IMR-90 (cell line): ENCODE results near the gene SRPK1. TPM values are rescaled to one million over a fixed set of nuclear protein-coding genes. Genes with fewer than 3 reads are reported as not detected.

Experiments used
- ATAC-seq: fragments of 200-7000 bp; cut with Tn5 transposase; 2 replicates; pipeline ENCODE4 v1.9.1; 2020; ENCODE audit warnings: low read depth, mild to moderate bottlenecking, moderate library complexity
- BruUV-seq: library from RNA; stranded (reverse); fragments of 400-500 nt; replicated peaks from 2 replicates; lab custom pipeline; 2021; lab: Mats Ljungman, UMichigan
- CTCF ChIA-PET: fragments of 300-600 bp; formaldehyde crosslinking; extraction: SDS; loops from one replicate; lab custom pipeline; 2021; ENCODE audit warnings: antibody characterized with exemption; lab: Yijun Ruan, JAX
- POLR2A ChIA-PET: fragments of 300-600 bp; sonication (Branson Sonifier 250); formaldehyde crosslinking; loops from one replicate; lab custom pipeline; 2022; ENCODE audit warnings: antibody characterized with exemption; ENCODE audit not compliant: unreplicated experiment; lab: Charles Lee
- DNase-seq: peaks from one replicate; pipeline ENCODE4 v3.0.0; 2013
- H2AFZ ChIP-seq: replicated peaks from 2 replicates; pipeline ENCODE3; 2013; ENCODE audit warnings: low read length, mild to moderate bottlenecking; ENCODE audit not compliant: poor library complexity
- H2AK5ac ChIP-seq: 2 replicates; pipeline ENCODE4 v1.6.1; 2013; ENCODE audit warnings: low read depth, low read length, inconsistent platforms
- H2AK9ac ChIP-seq: replicated peaks from 2 replicates; pipeline ENCODE3; 2013; ENCODE audit warnings: mild to moderate bottlenecking, low read depth, low read length, moderate library complexity; ENCODE audit not compliant: poor library complexity
- H2BK120ac ChIP-seq: 2 replicates; pipeline ENCODE4 v1.6.1; 2013; ENCODE audit warnings: low read depth, low read length, inconsistent platforms
- H2BK15ac ChIP-seq: 3 replicates; pipeline ENCODE4 v1.6.1; 2013; ENCODE audit warnings: low read depth, low read length, inconsistent platforms
- H2BK20ac ChIP-seq: 2 replicates; pipeline ENCODE4 v1.6.1; 2013; ENCODE audit warnings: low read depth, mild to moderate bottlenecking, inconsistent platforms, low read length, moderate library complexity
- H2BK5ac ChIP-seq: 2 replicates; pipeline ENCODE4 v1.6.1; 2013; ENCODE audit warnings: mild to moderate bottlenecking, low read depth, low read length, inconsistent platforms; ENCODE audit not compliant: poor library complexity, severe bottlenecking
- H3K14ac ChIP-seq: replicated peaks from 2 replicates; pipeline ENCODE4 v1.6.1; 2013; ENCODE audit warnings: low read depth, low read length, inconsistent platforms
- H3K18ac ChIP-seq: 2 replicates; pipeline ENCODE4 v1.6.1; 2013; ENCODE audit warnings: low read depth, low read length, control low read depth
- H3K23ac ChIP-seq: 2 replicates; pipeline ENCODE4 v1.6.1; 2013; ENCODE audit warnings: low read depth, low read length, inconsistent platforms
- H3K27ac ChIP-seq: 2 replicates; pipeline ENCODE4 v1.5.1; 2013; ENCODE audit warnings: mild to moderate bottlenecking, control low read depth, low read length; ENCODE audit not compliant: insufficient read depth
- H3K27me3 ChIP-seq: 2 replicates; pipeline ENCODE4 v1.6.1; 2013; ENCODE audit warnings: low read length; ENCODE audit not compliant: control insufficient read depth, insufficient read depth
- H3K36me3 ChIP-seq: 2 replicates; pipeline ENCODE4 v1.6.1; 2013; ENCODE audit warnings: low read length, mixed read lengths; ENCODE audit not compliant: control insufficient read depth, insufficient read depth
- H3K4ac ChIP-seq: 2 replicates; pipeline ENCODE4 v1.6.1; 2013; ENCODE audit warnings: low read depth, low read length, inconsistent platforms
- H3K4me1 ChIP-seq: 2 replicates; pipeline ENCODE4 v1.6.1; 2013; ENCODE audit warnings: low read length, mixed read lengths; ENCODE audit not compliant: control insufficient read depth, insufficient read depth
- H3K4me2 ChIP-seq: 2 replicates; pipeline ENCODE4 v1.6.1; 2013; ENCODE audit warnings: low read depth, mild to moderate bottlenecking, control low read depth, low read length, moderate library complexity
- H3K4me3 ChIP-seq: 2 replicates; pipeline ENCODE4 v1.5.1; 2013; ENCODE audit warnings: low read depth, mild to moderate bottlenecking, control low read depth, low read length, moderate library complexity; ENCODE audit not compliant: insufficient read depth
- H3K56ac ChIP-seq: 2 replicates; pipeline ENCODE4 v1.6.1; 2013; ENCODE audit warnings: low read length, inconsistent platforms; ENCODE audit not compliant: insufficient read depth; ENCODE audit errors: extremely low read depth
- H3K79me1 ChIP-seq, 2 experiments: 2 replicates each; pipeline ENCODE4 v1.6.1; 2013; ENCODE audit warnings: low read length in 2 of 2, inconsistent platforms in 1 of 2, low read depth in 1 of 2
- H3K9ac ChIP-seq: 2 replicates; pipeline ENCODE4 v1.6.1; 2013; ENCODE audit warnings: low read depth, low read length, control low read depth
- H3K9me1 ChIP-seq: 2 replicates; pipeline ENCODE4 v1.6.1; 2013; ENCODE audit warnings: low read length, inconsistent platforms; ENCODE audit not compliant: insufficient read depth
- H3K9me3 ChIP-seq: 2 replicates; pipeline ENCODE4 v1.6.1; 2013; ENCODE audit warnings: low read length; ENCODE audit not compliant: control insufficient read depth, insufficient read depth
- H4K20me1 ChIP-seq: 2 replicates; pipeline ENCODE4 v1.6.1; 2013; ENCODE audit warnings: low read length, inconsistent platforms; ENCODE audit not compliant: insufficient read depth
- H4K5ac ChIP-seq: 2 replicates; pipeline ENCODE4 v1.6.1; 2013; ENCODE audit warnings: mild to moderate bottlenecking, low read depth, low read length, control low read depth
- H4K8ac ChIP-seq, 2 experiments: 2 replicates each; pipeline ENCODE4 v1.6.1; 2013; ENCODE audit warnings: low read depth in 2 of 2, low read length in 2 of 2, control low read depth in 1 of 2, inconsistent platforms in 1 of 2
- H4K91ac ChIP-seq: 2 replicates; pipeline ENCODE4 v1.6.1; 2013; ENCODE audit warnings: low read depth, low read length, inconsistent platforms; ENCODE audit not compliant: insufficient read depth
- BHLHE40 ChIP-seq: fragments of 150-350 bp; IDR thresholded peaks from 2 replicates; pipeline ENCODE4 v1.6.1; 2016; ENCODE audit warnings: mild to moderate bottlenecking, low read depth, low read length
- CEBPB ChIP-seq: IDR thresholded peaks from 2 replicates; pipeline ENCODE4 v1.6.1; 2012; ENCODE audit warnings: low read depth, low read length, improper control_type of control experiment
- CHD1 ChIP-seq: IDR thresholded peaks from 2 replicates; pipeline ENCODE4 v1.6.1; 2012; ENCODE audit warnings: low read depth, low read length, improper control_type of control experiment
- FOS ChIP-seq: fragments of 150-350 bp; IDR thresholded peaks from 2 replicates; pipeline ENCODE4 v1.6.1; 2016; ENCODE audit warnings: low read depth, low read length
- MAFK ChIP-seq: IDR thresholded peaks from 2 replicates; pipeline ENCODE4 v1.6.1; 2012; ENCODE audit warnings: low read depth, low read length, improper control_type of control experiment
- MAZ ChIP-seq: IDR thresholded peaks from 2 replicates; pipeline ENCODE4 v1.6.1; 2012; ENCODE audit warnings: low read depth, mild to moderate bottlenecking, low read length, improper control_type of control experiment, moderate library complexity, borderline replicate concordance
- MXI1 ChIP-seq: IDR thresholded peaks from 2 replicates; pipeline ENCODE4 v1.6.1; 2012; ENCODE audit warnings: low read depth, mild to moderate bottlenecking, low read length, moderate library complexity, borderline replicate concordance
- NFE2L2 ChIP-seq: fragments of 150-350 bp; IDR thresholded peaks from 2 replicates; pipeline ENCODE4 v1.6.1; 2016; ENCODE audit warnings: low read depth, mild to moderate bottlenecking, low read length
- POLR2A ChIP-seq: IDR thresholded peaks from 2 replicates; pipeline ENCODE4 v1.6.1; 2012; ENCODE audit warnings: mild to moderate bottlenecking, low read depth, low read length
- RAD21 ChIP-seq: IDR thresholded peaks from 2 replicates; pipeline ENCODE4 v1.6.1; 2012; ENCODE audit warnings: low read length, improper control_type of control experiment
- RCOR1 ChIP-seq: IDR thresholded peaks from 2 replicates; pipeline ENCODE4 v1.6.1; 2012; ENCODE audit warnings: mild to moderate bottlenecking, low read length, improper control_type of control experiment; ENCODE audit not compliant: insufficient replicate concordance
- RFX5 ChIP-seq: IDR thresholded peaks from 2 replicates; pipeline ENCODE4 v1.8.0; 2012; ENCODE audit warnings: low read depth, mild to moderate bottlenecking, low read length, moderate library complexity
- SMC3 ChIP-seq: fragments of 150-350 bp; IDR thresholded peaks from 2 replicates; pipeline ENCODE4 v1.6.1; 2016; ENCODE audit warnings: low read depth, mild to moderate bottlenecking, antibody characterized with exemption, low read length, moderate library complexity
- USF2 ChIP-seq: fragments of 150-350 bp; IDR thresholded peaks from 2 replicates; pipeline ENCODE4 v1.6.1; 2017; ENCODE audit warnings: mild to moderate bottlenecking, antibody characterized with exemption, low read length, low read depth
- WGBS, 2 experiments: methylation state at CpG; one replicate each; pipeline versions ENCODE4 v1.1.5 to v1.1.7; 2013; ENCODE audit warnings: missing lambda C conversion rate in 2 of 2; ENCODE audit not compliant: insufficient read length in 1 of 2; ENCODE audit errors: extremely low coverage in 2 of 2; 5-methylcytosine and 5-hydroxymethylcytosine counted together
- dilution Hi-C: fragments of 300-500 bp; cut with HindIII; formaldehyde crosslinking; loops from one replicate; pipeline ENCODE4 v1.14.3; 2018; ENCODE audit warnings: low sequenced_read_pairs; ENCODE audit not compliant: unreplicated experiment
- in situ Hi-C: fragments of 300-500 bp; cut with MboI; formaldehyde crosslinking; loops from 3 replicates; pipeline ENCODE4 v1.14.3; 2019; ENCODE audit warnings: low sequenced_read_pairs, inconsistent platforms, mixed read lengths
- intact Hi-C: fragments of 100-400 bp; cut with micrococcal nuclease; formaldehyde crosslinking; loops from 2 replicates; pipeline ENCODE4 v1.10.0; 2022
- polyA plus RNA-seq, 3 experiments: library from polyadenylated mRNA; depleted of rRNA; stranded (reverse); fragments of >200 nt; gene quantifications; 2 replicates each; pipeline ENCODE4 v1.2.3, GENCODE V29; 2012; ENCODE audit warnings: low replicate concordance in 1 of 3
- total RNA-seq: library from RNA; depleted of rRNA; stranded (reverse); fragments of >200 nt; gene quantifications from 2 replicates; pipeline ENCODE4 v1.2.3, GENCODE V29; 2012
- TF ChIP-seq, protein P1 (sequence below): fragments of 150-350 bp; IDR thresholded peaks from 2 replicates; pipeline ENCODE4 v1.6.1; 2016; ENCODE audit warnings: low read depth, mild to moderate bottlenecking, low read length, moderate library complexity, borderline replicate concordance
- TF ChIP-seq, protein P2 (sequence below): conservative IDR thresholded peaks from 2 replicates; pipeline ENCODE4 v1.5.1; 2012; ENCODE audit warnings: mild to moderate bottlenecking, low read depth, low read length, improper control_type of control experiment

The SRPK1 gene
- total and polyA plus RNA-seq, 2 of the 4 experiments (the other 2 are of a cell fraction) = 22.5 to 44.6 TPM

GRCh38 chr6:35894776-35895175, 26.1 kb downstream of the SRPK1 start:
- CTCF ChIA-PET = no interaction called here
- Histone ChIP-seq H4K8ac (no peak overlapping the region), H3K4me2 (no peak overlapping the region), H3K79me1 (peaks cover 20 to 45% of the 10 kb centered on the region in 2 experiments), H2BK20ac (no peak overlapping the region), H4K20me1 (peaks cover 15% of the 10 kb centered on the region; the same call in 1 of the 2 replicates), H3K27me3 (no peaks in the 10 kb centered on the region), H3K14ac (no peak overlapping the region), H3K9me1 (no peaks in the 10 kb centered on the region), H2BK15ac (no peak overlapping the region), H4K91ac (no peak overlapping the region), H2BK5ac (no peak overlapping the region), H2BK120ac (no peak overlapping the region), H3K4me3 (no peak overlapping the region), H2AK5ac (no peak overlapping the region), H3K4me1 (no peaks in the 10 kb centered on the region), H3K9ac (no peak overlapping the region), H2AFZ (no peak overlapping the region), H4K5ac (no peak overlapping the region), H3K23ac (no peak overlapping the region), H2AK9ac (no peak overlapping the region), H3K56ac (no peak overlapping the region), H3K18ac (no peak overlapping the region), H3K27ac (no peak overlapping the region), H3K36me3 (no peaks in the 10 kb centered on the region; the same call in 1 of the 2 replicates), H3K9me3 (no peaks in the 10 kb centered on the region), H3K4ac (no peak overlapping the region)
- BruUV-seq = no TSS peak
- no peak for DNase-seq
- POLR2A ChIA-PET = no interaction called here
- no peak for TF ChIP-seq RFX5
- no peak for TF ChIP-seq SMC3
- TF ChIP-seq NFE2L2 = no peak
- TF ChIP-seq MAFK = no peak
- TF ChIP-seq BHLHE40 = no peak
- TF ChIP-seq RCOR1 = no peak
- TF ChIP-seq, protein P1, sequence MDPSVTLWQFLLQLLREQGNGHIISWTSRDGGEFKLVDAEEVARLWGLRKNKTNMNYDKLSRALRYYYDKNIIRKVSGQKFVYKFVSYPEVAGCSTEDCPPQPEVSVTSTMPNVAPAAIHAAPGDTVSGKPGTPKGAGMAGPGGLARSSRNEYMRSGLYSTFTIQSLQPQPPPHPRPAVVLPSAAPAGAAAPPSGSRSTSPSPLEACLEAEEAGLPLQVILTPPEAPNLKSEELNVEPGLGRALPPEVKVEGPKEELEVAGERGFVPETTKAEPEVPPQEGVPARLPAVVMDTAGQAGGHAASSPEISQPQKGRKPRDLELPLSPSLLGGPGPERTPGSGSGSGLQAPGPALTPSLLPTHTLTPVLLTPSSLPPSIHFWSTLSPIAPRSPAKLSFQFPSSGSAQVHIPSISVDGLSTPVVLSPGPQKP = no peak
- no peak for TF ChIP-seq CHD1
- no peak for TF ChIP-seq FOS
- TF ChIP-seq MAZ = no peak
- TF ChIP-seq, protein P2, sequence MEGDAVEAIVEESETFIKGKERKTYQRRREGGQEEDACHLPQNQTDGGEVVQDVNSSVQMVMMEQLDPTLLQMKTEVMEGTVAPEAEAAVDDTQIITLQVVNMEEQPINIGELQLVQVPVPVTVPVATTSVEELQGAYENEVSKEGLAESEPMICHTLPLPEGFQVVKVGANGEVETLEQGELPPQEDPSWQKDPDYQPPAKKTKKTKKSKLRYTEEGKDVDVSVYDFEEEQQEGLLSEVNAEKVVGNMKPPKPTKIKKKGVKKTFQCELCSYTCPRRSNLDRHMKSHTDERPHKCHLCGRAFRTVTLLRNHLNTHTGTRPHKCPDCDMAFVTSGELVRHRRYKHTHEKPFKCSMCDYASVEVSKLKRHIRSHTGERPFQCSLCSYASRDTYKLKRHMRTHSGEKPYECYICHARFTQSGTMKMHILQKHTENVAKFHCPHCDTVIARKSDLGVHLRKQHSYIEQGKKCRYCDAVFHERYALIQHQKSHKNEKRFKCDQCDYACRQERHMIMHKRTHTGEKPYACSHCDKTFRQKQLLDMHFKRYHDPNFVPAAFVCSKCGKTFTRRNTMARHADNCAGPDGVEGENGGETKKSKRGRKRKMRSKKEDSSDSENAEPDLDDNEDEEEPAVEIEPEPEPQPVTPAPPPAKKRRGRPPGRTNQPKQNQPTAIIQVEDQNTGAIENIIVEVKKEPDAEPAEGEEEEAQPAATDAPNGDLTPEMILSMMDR = no peak
- TF ChIP-seq CEBPB = no peak
- no peak for TF ChIP-seq MXI1
- no peak for TF ChIP-seq RAD21
- no peak for TF ChIP-seq POLR2A
- TF ChIP-seq USF2 = no peak
- WGBS, 2 experiments = no CpG with 5 or more reads among the region's 2 CpGs
- intact Hi-C loops = no loop called here
- ATAC-seq = no peak
- in situ Hi-C loops = no loop called here
- dilution Hi-C loops = no loop called here
